GM12878 (cell line): ENCODE results near the gene FER1L5. TPM values are rescaled to one million over a fixed set of nuclear protein-coding genes. Genes with fewer than 3 reads are reported as not detected.

Experiments
- ATAC-seq: fragments of 200-7000 bp; cut with Tn5 transposase; 3 replicates; pipeline ENCODE4 v1.9.1; 2020; ENCODE audit warnings: mild to moderate bottlenecking, moderate library complexity
- BruUV-seq: library from RNA; stranded (reverse); fragments of 400-500 nt; replicated peaks from 2 replicates; lab custom pipeline; 2021; lab: Mats Ljungman, UMichigan
- CTCF ChIA-PET: fragments of 300-600 bp; sonication (Branson Sonifier 250); formaldehyde crosslinking; extraction: SDS; loops from one replicate; lab custom pipeline; 2021; ENCODE audit warnings: inconsistent platforms; lab: Yijun Ruan, JAX
- POLR2A ChIA-PET: fragments of 350-600 bp; formaldehyde crosslinking; extraction: SDS; loops from one replicate; lab custom pipeline; 2021; ENCODE audit warnings: inconsistent platforms; lab: Charles Lee
- RAD21 ChIA-PET: fragments of 300-600 bp; sonication (Branson Sonifier 250); formaldehyde crosslinking; loops from one replicate; lab custom pipeline; 2023; ENCODE audit warnings: antibody characterized with exemption; ENCODE audit not compliant: unreplicated experiment; lab: Charles Lee
- SMC1A ChIA-PET: fragments of 300-600 bp; sonication (Branson Sonifier 250); formaldehyde crosslinking; loops from one replicate; lab custom pipeline; 2023; ENCODE audit not compliant: unreplicated experiment, uncharacterized antibody; lab: Charles Lee
- DNase-seq: peaks from one replicate; pipeline ENCODE4 v3.0.0-alpha.2; 2011; ENCODE audit warnings: low read depth, low spot score
- FAIRE-seq: peaks from 3 replicates; lab custom pipeline; 2011; peaks lifted over from hg19 to GRCh38; lab: Jason Lieb, UNC
- H2AFZ ChIP-seq: 2 replicates; pipeline ENCODE4 v1.6.0; 2011; ENCODE audit warnings: low read depth, low read length, control low read depth; ENCODE audit not compliant: control insufficient read depth
- H3K27ac ChIP-seq: 2 replicates; pipeline ENCODE4 v1.5.1; 2011; ENCODE audit warnings: control low read depth; ENCODE audit not compliant: control insufficient read depth, insufficient read depth
- H3K27me3 ChIP-seq, 2 experiments: replicated peaks in 1 of 2; 2 replicates each; pipeline versions ENCODE4 v1.6.0 to v1.6.1; 2011; ENCODE audit warnings: low read length in 1 of 2; ENCODE audit not compliant: control insufficient read depth in 2 of 2, insufficient read depth in 2 of 2
- H3K36me3 ChIP-seq, 2 experiments: 2 replicates each; pipeline ENCODE4 v1.5.1; 2011; ENCODE audit warnings: low read length in 1 of 2; ENCODE audit not compliant: control insufficient read depth in 2 of 2, insufficient read depth in 2 of 2
- H3K4me1 ChIP-seq: 2 replicates; pipeline ENCODE4 v1.6.1; 2011; ENCODE audit warnings: mild to moderate bottlenecking, low read length, moderate library complexity, mixed read lengths; ENCODE audit not compliant: control insufficient read depth, insufficient read depth
- H3K4me2 ChIP-seq: 2 replicates; pipeline ENCODE4 v1.6.0; 2011; ENCODE audit warnings: control low read depth; ENCODE audit not compliant: control insufficient read depth, insufficient read depth
- H3K4me3 ChIP-seq: fragments of 200-600 bp; sonication (generic); 2 replicates; pipeline ENCODE4 v1.5.1; 2016
- H3K79me2 ChIP-seq: 2 replicates; pipeline ENCODE4 v1.6.0; 2011; ENCODE audit warnings: low read length; ENCODE audit not compliant: control insufficient read depth, insufficient read depth
- H3K9ac ChIP-seq: 2 replicates; pipeline ENCODE4 v1.8.0; 2011; ENCODE audit warnings: low read length, control low read depth, mixed read lengths; ENCODE audit not compliant: control insufficient read depth, insufficient read depth
- H3K9me3 ChIP-seq: replicated peaks from 3 replicates; pipeline ENCODE4 v1.5.1; 2011; ENCODE audit warnings: mild to moderate bottlenecking, low read length; ENCODE audit not compliant: control insufficient read depth, insufficient read depth
- H4K20me1 ChIP-seq: 2 replicates; pipeline ENCODE4 v1.6.0; 2011; ENCODE audit not compliant: control insufficient read depth, insufficient read depth
- CREM ChIP-seq: IDR thresholded peaks from 2 replicates; pipeline ENCODE4 v1.6.1; 2014; ENCODE audit warnings: antibody characterized with exemption, low read depth
- EP300 ChIP-seq, 2 experiments: fragments of 150-350 bp in 1 of 2; IDR thresholded peaks; 2 replicates each; pipeline ENCODE4 v1.6.1; 2011 to 2012; ENCODE audit warnings: low read depth in 2 of 2, low read length in 2 of 2, borderline replicate concordance in 1 of 2, improper control_type of control experiment in 1 of 2, inconsistent platforms in 1 of 2; ENCODE audit not compliant: control insufficient read depth in 1 of 2
- JUND ChIP-seq: IDR thresholded peaks from 2 replicates; pipeline ENCODE4 v1.6.1; 2012; ENCODE audit warnings: low read depth, mild to moderate bottlenecking, low read length, improper control_type of control experiment, moderate library complexity
- MTA3 ChIP-seq: IDR thresholded peaks from 2 replicates; pipeline ENCODE4 v1.6.1; 2012; ENCODE audit warnings: low read length, inconsistent platforms, borderline replicate concordance
- NR2C2 ChIP-seq: IDR thresholded peaks from 2 replicates; pipeline ENCODE4 v1.6.1; 2011; ENCODE audit warnings: borderline replicate concordance, low read depth; ENCODE audit not compliant: control insufficient read depth, insufficient read length
- RELA ChIP-seq: fragments of 450-650 bp; IDR thresholded peaks from 2 replicates; pipeline ENCODE4 v1.8.0; 2014; ENCODE audit warnings: borderline replicate concordance; ENCODE audit not compliant: partially characterized antibody
- SUZ12 ChIP-seq: fragments of 200-600 bp; sonication (generic); IDR thresholded peaks from one replicate; pipeline ENCODE4 v1.6.1; 2018; ENCODE audit warnings: antibody characterized with exemption, mild to moderate bottlenecking; ENCODE audit not compliant: unreplicated experiment
- WGBS: methylation state at CpG from one replicate; pipeline ENCODE4 v1.1.6; 2016; ENCODE audit warnings: low lambda C conversion rate; ENCODE audit not compliant: insufficient replicate concordance, insufficient coverage; ENCODE audit errors: missing lambda C conversion rate; 5-methylcytosine and 5-hydroxymethylcytosine counted together
- in situ Hi-C: fragments of 300-500 bp; cut with MboI; formaldehyde crosslinking; loops from 9 replicates; pipeline ENCODE4 v1.14.3; 2018; ENCODE audit warnings: mixed read lengths
- intact Hi-C: fragments of 100-400 bp; cut with micrococcal nuclease; formaldehyde crosslinking; loops from one replicate; pipeline ENCODE4 v1.14.2; 2022; ENCODE audit not compliant: unreplicated experiment
- polyA plus RNA-seq, 11 experiments: library from polyadenylated mRNA; depleted of rRNA in 4 of 11; unstranded in 6 of 11; stranded (reverse) in 5 of 11; fragments of >200 nt; fragmentation: Nextera tagmentation in 4 of 11; fragmentation: Illumina TruSeq in 1 of 11; extraction: Ambion mirVana in 4 of 11; extraction: Trizol in 1 of 11; gene quantifications; 1 replicate in 1 of 11; 2 replicates in 10 of 11; pipeline versions ENCODE4 v1.2.1 to v1.2.3, GENCODE V29; 2011 to 2016; ENCODE audit warnings: inconsistent platforms in 2 of 11, missing spikeins in 2 of 11, low read depth in 1 of 11
- total RNA-seq, 4 experiments: library from RNA; depleted of rRNA in 3 of 4; stranded (reverse); fragments of >200 nt in 3 of 4; fragmentation: Illumina TruSeq in 1 of 4; extraction: Trizol in 1 of 4; gene quantifications; 2 replicates each; pipeline versions ENCODE4 v1.2.1 to v1.2.3, GENCODE V29; 2013 to 2021
- TF ChIP-seq, protein P1 (sequence below): fragments of 450-650 bp; IDR thresholded peaks from 2 replicates; pipeline ENCODE4 v1.6.1; 2017; ENCODE audit warnings: antibody characterized with exemption, mild to moderate bottlenecking, moderate library complexity
- TF ChIP-seq, protein P2 (sequence below): fragments of 450-650 bp; IDR thresholded peaks from 2 replicates; pipeline ENCODE4 v1.6.1; 2016; ENCODE audit warnings: mild to moderate bottlenecking, moderate library complexity, borderline replicate concordance

FER1L5 gene
- total and polyA plus RNA-seq, 10 of the 15 experiments (the other 5 are each of a cell fraction or from before 2014, with no cell fraction given), result not detected

- FAIRE-seq, result no peak
- Histone ChIP-seq H3K4me1 (no peaks in the 10 kb centered on the region), H2AFZ (no peak overlapping the region), H3K27me3 (0 out of 4 replicates have a peak, but pooled peaks cover 0 to 2% of the 10 kb centered on the region in 2 experiments), H3K27ac (no peak overlapping the region), H3K9ac (no peak overlapping the region), H3K4me2 (no peak overlapping the region), H3K79me2 (no peaks in the 10 kb centered on the region), H3K9me3 (no peaks in the 10 kb centered on the region), H3K4me3 (no peak overlapping the region), H4K20me1 (no peaks in the 10 kb centered on the region), H3K36me3 (no peaks in the 10 kb centered on the region)
- no TSS peak for BruUV-seq
- SMC1A ChIA-PET, result no interaction called here
- CTCF ChIA-PET, result no interaction called here
- no peak for TF ChIP-seq SUZ12
- TF ChIP-seq CREM, result no peak
- TF ChIP-seq NR2C2, result no peak
- no peak for TF ChIP-seq MTA3
- TF ChIP-seq, protein P1, sequence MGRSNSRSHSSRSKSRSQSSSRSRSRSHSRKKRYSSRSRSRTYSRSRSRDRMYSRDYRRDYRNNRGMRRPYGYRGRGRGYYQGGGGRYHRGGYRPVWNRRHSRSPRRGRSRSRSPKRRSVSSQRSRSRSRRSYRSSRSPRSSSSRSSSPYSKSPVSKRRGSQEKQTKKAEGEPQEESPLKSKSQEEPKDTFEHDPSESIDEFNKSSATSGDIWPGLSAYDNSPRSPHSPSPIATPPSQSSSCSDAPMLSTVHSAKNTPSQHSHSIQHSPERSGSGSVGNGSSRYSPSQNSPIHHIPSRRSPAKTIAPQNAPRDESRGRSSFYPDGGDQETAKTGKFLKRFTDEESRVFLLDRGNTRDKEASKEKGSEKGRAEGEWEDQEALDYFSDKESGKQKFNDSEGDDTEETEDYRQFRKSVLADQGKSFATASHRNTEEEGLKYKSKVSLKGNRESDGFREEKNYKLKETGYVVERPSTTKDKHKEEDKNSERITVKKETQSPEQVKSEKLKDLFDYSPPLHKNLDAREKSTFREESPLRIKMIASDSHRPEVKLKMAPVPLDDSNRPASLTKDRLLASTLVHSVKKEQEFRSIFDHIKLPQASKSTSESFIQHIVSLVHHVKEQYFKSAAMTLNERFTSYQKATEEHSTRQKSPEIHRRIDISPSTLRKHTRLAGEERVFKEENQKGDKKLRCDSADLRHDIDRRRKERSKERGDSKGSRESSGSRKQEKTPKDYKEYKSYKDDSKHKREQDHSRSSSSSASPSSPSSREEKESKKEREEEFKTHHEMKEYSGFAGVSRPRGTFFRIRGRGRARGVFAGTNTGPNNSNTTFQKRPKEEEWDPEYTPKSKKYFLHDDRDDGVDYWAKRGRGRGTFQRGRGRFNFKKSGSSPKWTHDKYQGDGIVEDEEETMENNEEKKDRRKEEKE, result no peak
- TF ChIP-seq JUND, result no peak
- no peak for TF ChIP-seq RELA
- no peak for TF ChIP-seq EP300 (IDR thresholded peaks at IDR 0.05; ENCODE audit: borderline replicate concordance in 1 of 2, control insufficient read depth in 1 of 2, low read depth in 2 of 2, low read length in 2 of 2)
- TF ChIP-seq, protein P2, sequence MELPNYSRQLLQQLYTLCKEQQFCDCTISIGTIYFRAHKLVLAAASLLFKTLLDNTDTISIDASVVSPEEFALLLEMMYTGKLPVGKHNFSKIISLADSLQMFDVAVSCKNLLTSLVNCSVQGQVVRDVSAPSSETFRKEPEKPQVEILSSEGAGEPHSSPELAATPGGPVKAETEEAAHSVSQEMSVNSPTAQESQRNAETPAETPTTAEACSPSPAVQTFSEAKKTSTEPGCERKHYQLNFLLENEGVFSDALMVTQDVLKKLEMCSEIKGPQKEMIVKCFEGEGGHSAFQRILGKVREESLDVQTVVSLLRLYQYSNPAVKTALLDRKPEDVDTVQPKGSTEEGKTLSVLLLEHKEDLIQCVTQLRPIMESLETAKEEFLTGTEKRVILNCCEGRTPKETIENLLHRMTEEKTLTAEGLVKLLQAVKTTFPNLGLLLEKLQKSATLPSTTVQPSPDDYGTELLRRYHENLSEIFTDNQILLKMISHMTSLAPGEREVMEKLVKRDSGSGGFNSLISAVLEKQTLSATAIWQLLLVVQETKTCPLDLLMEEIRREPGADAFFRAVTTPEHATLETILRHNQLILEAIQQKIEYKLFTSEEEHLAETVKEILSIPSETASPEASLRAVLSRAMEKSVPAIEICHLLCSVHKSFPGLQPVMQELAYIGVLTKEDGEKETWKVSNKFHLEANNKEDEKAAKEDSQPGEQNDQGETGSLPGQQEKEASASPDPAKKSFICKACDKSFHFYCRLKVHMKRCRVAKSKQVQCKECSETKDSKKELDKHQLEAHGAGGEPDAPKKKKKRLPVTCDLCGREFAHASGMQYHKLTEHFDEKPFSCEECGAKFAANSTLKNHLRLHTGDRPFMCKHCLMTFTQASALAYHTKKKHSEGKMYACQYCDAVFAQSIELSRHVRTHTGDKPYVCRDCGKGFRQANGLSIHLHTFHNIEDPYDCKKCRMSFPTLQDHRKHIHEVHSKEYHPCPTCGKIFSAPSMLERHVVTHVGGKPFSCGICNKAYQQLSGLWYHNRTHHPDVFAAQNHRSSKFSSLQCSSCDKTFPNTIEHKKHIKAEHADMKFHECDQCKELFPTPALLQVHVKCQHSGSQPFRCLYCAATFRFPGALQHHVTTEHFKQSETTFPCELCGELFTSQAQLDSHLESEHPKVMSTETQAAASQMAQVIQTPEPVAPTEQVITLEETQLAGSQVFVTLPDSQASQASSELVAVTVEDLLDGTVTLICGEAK, result no peak
- 68% methylated on average over 6 of the region's 6 CpGs for WGBS
- RAD21 ChIA-PET, result no interaction called here
- no peak for ATAC-seq
- POLR2A ChIA-PET, result no interaction called here
- DNase-seq, result no peak
- in situ Hi-C loops, result no loop called here
- intact Hi-C loops, result no loop called here
Measured at GRCh38 chr2:96661324-96661723, 18.8 kb downstream of the FER1L5 start.
